Measurements from ENCODE around the gene IL32. TPM values are rescaled to one million over a fixed set of nuclear protein-coding genes. Genes with fewer than 3 reads are reported as not detected.
"Not testable (repeated sequence)": the region's sequence is repeated elsewhere in the genome, so short reads cannot be mapped to it uniquely, and the experiment has no call there.

The IL32 gene
- total RNA-seq, 6 experiments from 2014 or later, result 204 to 1,268 (median 669) TPM

- no peaks in the 10 kb centered on the region for H3K36me3 ChIP-seq
- H3K9me3 ChIP-seq, result no peaks in the 10 kb centered on the region
- intact Hi-C loops (cut with DNase I), result no loop called here
Observed at GRCh38 chr16:3051494-3051893, 13.9 kb upstream of the IL32 start.

GRCh38 chr16:3052571-3053329, 12.7 kb upstream of the IL32 start:
- 90% methylated on average over 2 of the region's 12 CpGs for WGBS (ENCODE audit: insufficient coverage, low coverage, low lambda C conversion rate, missing lambda C conversion rate)

More at GRCh38 chr16:3051494-3051893, 13.9 kb upstream of the IL32 start:
- H3K4me3 ChIP-seq, result no peak overlapping the region
- H3K4me1 ChIP-seq, result peaks cover 0 to 5% (median 0%) of the 10 kb centered on the region in 4 donors
- H3K27me3 ChIP-seq, result peaks cover 0 to 7% of the 10 kb centered on the region in 2 donors
- DNase-seq, result no peak
- TF ChIP-seq POLR2A (IDR thresholded peaks at IDR 0.05) (no peak), CTCF (IDR thresholded peaks at IDR 0.05) (no peak)
- H3K27ac ChIP-seq, result no peak overlapping the region
- ATAC-seq, result no peak
- 25% methylated on average over 2 of the region's 9 CpGs for WGBS (ENCODE audit: insufficient coverage, low coverage, low lambda C conversion rate, missing lambda C conversion rate)

GRCh38 chr16:3053330-3053710, 12.1 kb upstream of the IL32 start:
- H3K9me3 ChIP-seq; H3K27ac ChIP-seq; ATAC-seq; H3K4me3 ChIP-seq; DNase-seq; H3K27me3 ChIP-seq; H3K36me3 ChIP-seq; H3K4me1 ChIP-seq; intact Hi-C loops (cut with DNase I): not testable (repeated sequence)
- WGBS (ENCODE audit: insufficient coverage, low coverage, low lambda C conversion rate, missing lambda C conversion rate), result 60% methylated on average over 3 of the region's 13 CpGs

More at GRCh38 chr16:3052571-3053329, 12.7 kb upstream of the IL32 start:
- H3K9me3 ChIP-seq; H3K27ac ChIP-seq; DNase-seq; intact Hi-C loops (cut with DNase I); H3K4me1 ChIP-seq; H3K36me3 ChIP-seq; H3K27me3 ChIP-seq; H3K4me3 ChIP-seq: not testable (repeated sequence)
- ATAC-seq, result peak in 2 of 4 donors; percentile 20 to 21

GRCh38 chr16:3054965-3055733, 10.3 kb upstream of the IL32 start:
- H3K4me3 ChIP-seq, result no peak overlapping the region
- 67% methylated on average over 10 of the region's 17 CpGs for WGBS (ENCODE audit: insufficient coverage, low coverage, low lambda C conversion rate, missing lambda C conversion rate)
- TF ChIP-seq POLR2A (IDR thresholded peaks at IDR 0.05) (no peak), CTCF (IDR thresholded peaks at IDR 0.05) (no peak)
- DNase-seq, result no peak
- H3K27me3 ChIP-seq, result no peaks in the 10 kb centered on the region
- H3K36me3 ChIP-seq, result no peaks in the 10 kb centered on the region
- peak overlapping the region in 1 of 3 donors; percentile 4 for H3K27ac ChIP-seq
- H3K4me1 ChIP-seq, result peaks cover 0 to 12% (median 2%) of the 10 kb centered on the region in 4 donors
- no peak for ATAC-seq
- no peaks in the 10 kb centered on the region for H3K9me3 ChIP-seq
- intact Hi-C loops (cut with DNase I), result no loop called here

GRCh38 chr16:3055734-3056115, 9.7 kb upstream of the IL32 start:
- intact Hi-C loops (cut with DNase I); H3K4me3 ChIP-seq; ATAC-seq; DNase-seq; H3K36me3 ChIP-seq; H3K27me3 ChIP-seq; H3K9me3 ChIP-seq: not testable (repeated sequence)
- Histone ChIP-seq H3K27ac (peak overlapping the region in 1 of 3 donors; percentile 4), H3K4me1 (peaks cover 0 to 17% (median 3%) of the 10 kb centered on the region in 4 donors)
- WGBS (ENCODE audit: insufficient coverage, low coverage, low lambda C conversion rate, missing lambda C conversion rate), result 65% methylated on average over 2 of the region's 9 CpGs
